Activated CD4-positive, alpha-beta memory T cell treated with anti-CD3 and anti-CD28 coated beads for 36 hours (primary cell): ENCODE measurements around the gene RHOBTB3. TPM values are rescaled to one million over a fixed set of nuclear protein-coding genes. Genes with fewer than 3 reads are reported as not detected.

Source experiments
- CTCF ChIA-PET: fragments of 350-600 bp; sonication (Branson Sonifier 250); formaldehyde crosslinking; loops from one replicate; lab custom pipeline; 2021; ENCODE audit warnings: antibody characterized with exemption, inconsistent platforms; lab: Charles Lee
- POLR2A ChIA-PET: fragments of 350-600 bp; sonication (Branson Sonifier 250); formaldehyde crosslinking; loops from one replicate; lab custom pipeline; 2021; ENCODE audit warnings: antibody characterized with exemption; lab: Charles Lee
- DNase-seq: peaks from one replicate; pipeline ENCODE4 v3.0.0-alpha.2; 2020
- H3K27ac Mint-ChIP-seq: one replicate; pipeline ENCODE4 v1.8.0; 2021; ENCODE audit warnings: mixed read lengths
- H3K27me3 Mint-ChIP-seq: one replicate; pipeline ENCODE4 v1.8.0; 2021; ENCODE audit warnings: mixed read lengths
- H3K36me3 Mint-ChIP-seq: one replicate; pipeline ENCODE4 v1.8.0; 2021; ENCODE audit warnings: mixed read lengths
- H3K4me1 Mint-ChIP-seq: one replicate; pipeline ENCODE4 v1.8.0; 2021; ENCODE audit warnings: low read depth, mixed read lengths
- H3K4me3 Mint-ChIP-seq: one replicate; pipeline ENCODE4 v1.8.0; 2021; ENCODE audit warnings: mild to moderate bottlenecking, mixed read lengths
- H3K9me3 Mint-ChIP-seq: one replicate; pipeline ENCODE4 v1.8.0; 2021; ENCODE audit warnings: mixed read lengths
- intact Hi-C: fragments of 100-400 bp; cut with micrococcal nuclease; formaldehyde crosslinking; loops from one replicate; pipeline ENCODE4 v1.15.1; 2023
- total RNA-seq, 2 experiments: library from RNA; stranded (reverse); gene quantifications; one replicate each; pipeline ENCODE4 v1.2.3, GENCODE V29; 2021

Gene RHOBTB3
- total RNA-seq, 2 experiments from 2014 or later = 0.75 to 0.97 TPM

DNA sequence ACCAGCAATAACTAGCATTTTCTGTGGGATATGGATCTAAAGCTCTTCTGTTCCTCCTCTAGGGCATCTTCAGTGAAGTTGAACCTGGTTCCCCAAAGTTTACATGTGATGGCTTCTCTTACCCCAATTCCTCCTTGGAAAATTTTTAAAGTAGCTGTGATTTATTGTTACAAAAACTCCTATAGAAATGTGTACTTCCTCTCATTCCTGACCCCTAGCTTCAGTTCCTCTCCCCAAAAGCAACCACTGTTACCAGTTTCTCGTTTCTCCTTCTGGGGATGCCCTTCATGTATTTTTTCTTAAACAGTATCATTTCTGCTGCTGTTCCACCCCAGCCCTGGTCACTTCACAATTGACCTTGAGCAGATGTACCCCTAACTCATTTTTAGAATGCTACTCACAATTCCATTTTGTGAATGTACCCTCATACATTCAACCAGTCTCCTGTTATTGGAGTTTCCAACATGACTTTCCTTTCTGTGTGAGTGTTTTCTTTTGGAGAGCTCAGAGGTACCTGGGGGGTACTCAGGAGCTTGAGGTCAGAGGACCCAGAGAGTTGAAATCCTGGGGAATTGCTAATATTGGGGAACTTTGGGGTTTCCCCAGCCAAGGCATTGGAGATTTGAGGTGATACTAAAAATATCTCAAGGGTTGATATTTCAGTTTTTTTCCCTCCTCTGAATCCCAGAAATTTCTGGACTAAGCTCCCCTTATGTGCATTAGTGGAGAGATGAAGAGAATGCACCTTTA is 110.0 kb downstream of the RHOBTB3 start:
- intact Hi-C loops = loop anchor here (10.0 kb wide), 1 partner anchor 556 kb away; the partner anchor contains the start of gene MCTP1
- peaks cover 36% of the 10 kb centered on the region for H3K4me1 Mint-ChIP-seq
- H3K27ac Mint-ChIP-seq = no peak overlapping the region
- H3K27me3 Mint-ChIP-seq = no peaks in the 10 kb centered on the region
- DNase-seq = no peak
- CTCF ChIA-PET = interaction anchor here (0.7 to 16.6 kb wide), 3 partner anchors 23 to 197 kb away, joined by 3 to 463 read pairs (median 10); no protein-coding TSS in a partner anchor
- no peaks in the 10 kb centered on the region for H3K9me3 Mint-ChIP-seq
- no peaks in the 10 kb centered on the region for H3K36me3 Mint-ChIP-seq
- H3K4me3 Mint-ChIP-seq = no peak overlapping the region
- POLR2A ChIA-PET = interaction anchor here (0.6 kb wide), 1 partner anchor 144 kb away, joined by 4 read pairs; no protein-coding TSS in a partner anchor

DNA sequence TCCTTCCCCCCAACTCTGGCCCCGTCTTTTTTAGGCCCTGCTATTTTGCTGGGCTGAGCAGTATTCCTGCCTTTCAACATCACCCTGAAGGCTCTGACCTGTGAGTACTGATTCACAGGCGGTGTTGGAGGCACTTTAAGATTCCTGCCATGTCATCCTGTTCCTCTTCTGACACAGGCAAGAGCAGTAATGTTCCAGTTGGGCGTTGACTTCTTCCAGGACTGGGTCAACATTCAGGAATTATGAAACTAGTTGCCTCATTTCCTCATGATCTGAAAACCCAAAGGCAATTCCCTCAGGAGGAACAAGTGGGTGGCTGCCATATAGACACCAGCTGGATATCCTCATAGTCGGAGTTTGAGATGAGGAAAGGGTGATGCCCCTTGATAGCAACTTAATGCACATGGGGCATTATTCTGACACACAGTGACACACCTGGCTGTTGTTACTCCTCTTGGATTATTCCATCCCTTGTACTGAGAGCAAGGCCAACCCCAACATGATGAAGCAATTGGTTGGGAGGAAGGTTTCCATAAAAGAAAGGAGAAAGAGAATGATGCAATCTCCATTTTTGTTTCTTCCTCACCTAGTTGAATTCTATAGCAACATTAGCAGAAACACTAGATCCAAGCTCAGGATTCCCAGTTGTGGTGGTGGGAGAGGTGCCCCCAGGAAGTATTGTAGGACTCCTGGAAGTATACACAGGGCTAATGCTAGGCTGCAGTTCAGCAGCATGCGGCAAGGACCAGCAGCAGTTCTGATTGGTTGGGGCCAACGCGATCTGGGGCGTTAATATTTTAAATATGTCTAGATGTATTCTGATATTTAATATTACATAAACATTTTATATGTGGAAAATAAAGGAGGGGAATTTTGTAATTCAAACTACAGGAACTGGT is 111.0 kb downstream of the RHOBTB3 start:
- DNase-seq = no peak
- CTCF ChIA-PET = interaction anchor here (1.7 to 16.6 kb wide), 4 partner anchors 53 to 198 kb away, joined by 4 to 463 read pairs (median 11); no protein-coding TSS in a partner anchor
- Mint-ChIP-seq H3K9me3 (no peaks in the 10 kb centered on the region), H3K4me3 (no peak overlapping the region), H3K36me3 (no peaks in the 10 kb centered on the region), H3K27me3 (no peaks in the 10 kb centered on the region), H3K4me1 (peaks cover 26% of the 10 kb centered on the region), H3K27ac (no peak overlapping the region)
- intact Hi-C loops = loop anchor here (2.0 to 10.0 kb wide), 4 partner anchors 29 to 873 kb away; partner anchors contain the start of gene MCTP1
- POLR2A ChIA-PET = interaction anchor here (0.6 kb wide), 1 partner anchor 19 kb away, joined by 3 read pairs; no protein-coding TSS in a partner anchor

- ChIA-PET CTCF (interaction anchor here (0.9 to 16.6 kb wide), 13 partner anchors 9 to 493 kb away, joined by 3 to 463 read pairs (median 5); partner anchors contain the start of gene RFESD), POLR2A (interaction anchor here (1.0 to 1.3 kb wide), 4 partner anchors 8 to 62 kb away, joined by 3 to 5 read pairs (median 4); no protein-coding TSS in a partner anchor)
- no peaks in the 10 kb centered on the region for H3K36me3 Mint-ChIP-seq
- no peaks in the 10 kb centered on the region for H3K9me3 Mint-ChIP-seq
- intact Hi-C loops = loop anchor here (1.0 to 10.0 kb wide), 11 partner anchors 8 to 874 kb away; partner anchors contain the start of gene MCTP1
- peaks cover 18% of the 10 kb centered on the region for H3K4me1 Mint-ChIP-seq
- no peaks in the 10 kb centered on the region for H3K27me3 Mint-ChIP-seq
- H3K4me3 Mint-ChIP-seq = no peak overlapping the region
- DNase-seq = peak; percentile 84
- H3K27ac Mint-ChIP-seq = peak overlapping the region; percentile 75
Measured at GRCh38 chr5:95842854-95843544, 111.9 kb downstream of the RHOBTB3 start.

- Mint-ChIP-seq H3K9me3 (no peaks in the 10 kb centered on the region), H3K27me3 (no peaks in the 10 kb centered on the region), H3K4me3 (no peak overlapping the region), H3K4me1 (peaks cover 15% of the 10 kb centered on the region), H3K27ac (peak overlapping the region; percentile 75), H3K36me3 (no peaks in the 10 kb centered on the region)
- POLR2A ChIA-PET = interaction anchor here (0.7 to 1.3 kb wide), 5 partner anchors 9 to 171 kb away, joined by 3 to 5 read pairs (median 4); no protein-coding TSS in a partner anchor
- CTCF ChIA-PET = interaction anchor here (0.6 to 16.6 kb wide), 14 partner anchors 8 to 616 kb away, joined by 3 to 463 read pairs (median 4); partner anchors contain the start of gene RFESD
- intact Hi-C loops = loop anchor here (1.0 to 10.0 kb wide), 11 partner anchors 8 to 875 kb away; partner anchors contain the start of gene MCTP1
- DNase-seq = no peak
Measured at GRCh38 chr5:95843733-95844223, 112.6 kb downstream of the RHOBTB3 start.

DNA sequence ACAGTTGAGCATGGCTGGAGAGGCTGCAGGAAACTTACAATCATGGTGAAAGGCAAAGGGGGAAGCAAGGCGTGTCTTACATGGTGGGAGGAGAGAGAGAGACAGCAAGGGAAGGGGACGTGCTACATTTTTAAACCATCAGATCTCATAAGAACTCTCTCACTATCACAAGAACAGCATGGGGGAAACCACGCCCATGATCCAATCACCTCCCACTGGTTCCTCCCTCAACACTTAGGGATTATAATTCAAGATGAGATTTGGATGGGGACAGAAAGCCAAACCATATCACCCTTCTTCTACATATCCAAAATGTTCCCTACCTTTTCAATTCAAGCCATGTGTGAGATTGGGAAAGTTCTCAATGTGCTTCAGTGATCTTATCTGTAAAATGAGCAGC is 114.3 kb downstream of the RHOBTB3 start:
- no peak overlapping the region for H3K4me3 Mint-ChIP-seq
- DNase-seq = no peak
- no peaks in the 10 kb centered on the region for H3K36me3 Mint-ChIP-seq
- intact Hi-C loops = loop anchor here (10.0 kb wide), 1 partner anchor 561 kb away; the partner anchor contains the start of gene MCTP1
- POLR2A ChIA-PET = no interaction called here
- no peaks in the 10 kb centered on the region for H3K9me3 Mint-ChIP-seq
- no peak overlapping the region for H3K27ac Mint-ChIP-seq
- CTCF ChIA-PET = interaction anchor here (0.6 to 16.6 kb wide), 5 partner anchors 10 to 180 kb away, joined by 3 to 463 read pairs (median 8); no protein-coding TSS in a partner anchor
- H3K4me1 Mint-ChIP-seq = peaks cover 15% of the 10 kb centered on the region
- no peaks in the 10 kb centered on the region for H3K27me3 Mint-ChIP-seq

Other genes with a start within 250 kb of the RHOBTB3 start
- 10 to 100 TPM; 74.7 to 78.1 TPM for gene SKIC3, start 176.4 kb upstream of the RHOBTB3 start, total RNA-seq
- 1 to 10 TPM; 4.5 to 4.6 TPM for gene ARSK, start 176.2 kb upstream of the RHOBTB3 start, total RNA-seq
- under 1 TPM; 0.50 to 0.82 TPM for gene GPR150, start 111.2 kb upstream of the RHOBTB3 start, total RNA-seq
- 1 to 10 TPM; 6.9 to 8.8 TPM for gene RFESD, start 84.6 kb upstream of the RHOBTB3 start, total RNA-seq
- not detected for gene SPATA9, start 48.3 kb upstream of the RHOBTB3 start, total RNA-seq
- gene GLRX, start 91.4 kb downstream of the RHOBTB3 start, total RNA-seq = 10 to 100 TPM; 33.2 to 34.0 TPM
- gene ELL2, start 230.5 kb downstream of the RHOBTB3 start, total RNA-seq = 100 to 1,000 TPM; 127 to 132 TPM